ENCODE data around the gene TEN1.

GRCh38 chr17:76025294-76025693 lies 46.3 kb downstream of the TEN1 start:
- no peak for TF ChIP-seq CTCF (IDR thresholded peaks at IDR 0.05 in 8 of 11, conservative IDR thresholded peaks at IDR 0.05 in 3 of 11)
- no peak for TF ChIP-seq POLR2A (IDR thresholded peaks at IDR 0.05)
- TF ChIP-seq POLR2AphosphoS5 (IDR thresholded peaks at IDR 0.05): no peak
